NT2/D1 (cell line): Measurements from ENCODE around the gene ROBO1.

Experiments
- DNase-seq: peaks from one replicate; pipeline ENCODE4 v3.0.0-alpha.2; 2011; ENCODE audit warnings: low read depth, low spot score
- H3K27me3 ChIP-seq: 2 replicates; pipeline ENCODE4 v1.6.0; 2011; ENCODE audit warnings: mild to moderate bottlenecking; ENCODE audit not compliant: insufficient read length, insufficient read depth
- H3K36me3 ChIP-seq: 2 replicates; pipeline ENCODE4 v1.6.1; 2011; ENCODE audit warnings: mild to moderate bottlenecking, low read length, mixed read lengths; ENCODE audit not compliant: insufficient read depth, insufficient read length
- H3K4me1 ChIP-seq: 2 replicates; pipeline ENCODE4 v1.5.1; 2011; ENCODE audit not compliant: insufficient read depth, insufficient read length
- H3K4me3 ChIP-seq: 2 replicates; pipeline ENCODE4 v1.5.1; 2011; ENCODE audit warnings: low read depth; ENCODE audit not compliant: insufficient read length
- H3K9ac ChIP-seq: 2 replicates; pipeline ENCODE4 v1.6.0; 2011; ENCODE audit warnings: low read depth; ENCODE audit not compliant: insufficient read length
- H3K9me3 ChIP-seq: 2 replicates; pipeline ENCODE4 v1.5.1; 2011; ENCODE audit warnings: mild to moderate bottlenecking, low read length; ENCODE audit not compliant: insufficient read depth
- SUZ12 ChIP-seq: IDR thresholded peaks from 2 replicates; pipeline ENCODE4 v1.6.1; 2011; ENCODE audit not compliant: insufficient read length, insufficient read depth; ENCODE audit errors: extremely low read depth
- YY1 ChIP-seq: IDR thresholded peaks from 2 replicates; pipeline ENCODE4 v1.6.1; 2011; ENCODE audit not compliant: insufficient read length, insufficient read depth
- ZNF274 ChIP-seq: IDR thresholded peaks from 2 replicates; pipeline ENCODE4 v1.6.1; 2011; ENCODE audit warnings: mild to moderate bottlenecking, low read depth, low read length

The ROBO1 gene

GRCh38 chr3:78610462-78611125 is 1157.2 kb downstream of the ROBO1 start:
- Histone ChIP-seq H3K4me3 (no peak overlapping the region), H3K4me1 (no peaks in the 10 kb centered on the region), H3K9me3 (no peaks in the 10 kb centered on the region), H3K27me3 (no peaks in the 10 kb centered on the region), H3K9ac (no peak overlapping the region), H3K36me3 (peaks cover 11% of the 10 kb centered on the region)
- DNase-seq: no peak
- no peak for TF ChIP-seq SUZ12
- TF ChIP-seq YY1: no peak
- no peak for TF ChIP-seq ZNF274

GRCh38 chr3:78606756-78607155 is 1161.0 kb downstream of the ROBO1 start:
- no peak for DNase-seq
- H3K4me3 ChIP-seq: no peak overlapping the region

GRCh38 chr3:78605178-78605577 is 1162.6 kb downstream of the ROBO1 start:
- Histone ChIP-seq H3K4me3 (no peak overlapping the region), H3K27me3 (no peaks in the 10 kb centered on the region), H3K36me3 (peaks cover 8% of the 10 kb centered on the region), H3K9ac (no peak overlapping the region), H3K9me3 (no peaks in the 10 kb centered on the region), H3K4me1 (no peaks in the 10 kb centered on the region)
- no peak for DNase-seq
- no peak for TF ChIP-seq SUZ12
- TF ChIP-seq ZNF274: no peak
- TF ChIP-seq YY1: no peak

More at GRCh38 chr3:78606756-78607155, 1161.0 kb downstream of the ROBO1 start:
- Histone ChIP-seq H3K9ac (no peak overlapping the region), H3K36me3 (peaks cover 8% of the 10 kb centered on the region), H3K27me3 (no peaks in the 10 kb centered on the region), H3K9me3 (no peaks in the 10 kb centered on the region), H3K4me1 (no peaks in the 10 kb centered on the region)
- TF ChIP-seq ZNF274: no peak
- no peak for TF ChIP-seq SUZ12
- TF ChIP-seq YY1: no peak

GRCh38 chr3:78604341-78604740 is 1163.5 kb downstream of the ROBO1 start:
- H3K36me3 ChIP-seq: peaks cover 8% of the 10 kb centered on the region

GRCh38 chr3:78601249-78601648 is 1166.5 kb downstream of the ROBO1 start:
- Histone ChIP-seq H3K9ac (no peak overlapping the region), H3K4me3 (no peak overlapping the region), H3K9me3 (no peaks in the 10 kb centered on the region), H3K36me3 (peaks cover 3% of the 10 kb centered on the region), H3K27me3 (no peaks in the 10 kb centered on the region), H3K4me1 (no peaks in the 10 kb centered on the region)
- no peak for TF ChIP-seq YY1
- no peak for TF ChIP-seq ZNF274
- TF ChIP-seq SUZ12: no peak
- DNase-seq: no peak

More at GRCh38 chr3:78604341-78604740, 1163.5 kb downstream of the ROBO1 start:
- Histone ChIP-seq H3K9ac (no peak overlapping the region), H3K27me3 (no peaks in the 10 kb centered on the region), H3K4me3 (no peak overlapping the region), H3K9me3 (no peaks in the 10 kb centered on the region), H3K4me1 (no peaks in the 10 kb centered on the region)
- DNase-seq: no peak
- TF ChIP-seq SUZ12 (no peak), YY1 (no peak), ZNF274 (no peak)

GRCh38 chr3:78589778-78590177 is 1178.0 kb downstream of the ROBO1 start:
- Histone ChIP-seq H3K4me1 (no peaks in the 10 kb centered on the region), H3K27me3 (no peaks in the 10 kb centered on the region), H3K9me3 (peaks cover 7% of the 10 kb centered on the region; the same call in 1 of the 2 replicates), H3K9ac (no peak overlapping the region), H3K36me3 (no peaks in the 10 kb centered on the region), H3K4me3 (no peak overlapping the region)
- no peak for DNase-seq
- TF ChIP-seq SUZ12: no peak
- TF ChIP-seq YY1: no peak
- TF ChIP-seq ZNF274: no peak

GRCh38 chr3:78588906-78589621 is 1178.7 kb downstream of the ROBO1 start:
- Histone ChIP-seq H3K9ac (no peak overlapping the region), H3K27me3 (no peaks in the 10 kb centered on the region), H3K9me3 (peaks cover 7% of the 10 kb centered on the region; the same call in 1 of the 2 replicates), H3K36me3 (no peaks in the 10 kb centered on the region), H3K4me1 (no peaks in the 10 kb centered on the region), H3K4me3 (no peak overlapping the region)
- TF ChIP-seq ZNF274 (no peak), SUZ12 (no peak), YY1 (no peak)
- DNase-seq: no peak
